Spinal cord (tissue), 10 donors: ENCODE data around the gene MB21D2. TPM values are rescaled to one million over a fixed set of nuclear protein-coding genes. Genes with fewer than 3 reads are reported as not detected.

Experiments
- DNase-seq, 6 donors: peaks; one replicate each; pipeline versions ENCODE4 v3.0.0 to v3.0.0-alpha.2; 2013 to 2015; ENCODE audit warnings: low spot score in 6 of 6, low read depth in 4 of 6
- H3K27ac ChIP-seq: one replicate; pipeline ENCODE4 v1.5.1; 2013; ENCODE audit warnings: low read depth, low read length, control low read depth
- H3K27me3 ChIP-seq: one replicate; pipeline ENCODE4 v1.6.1; 2013; ENCODE audit warnings: low read length; ENCODE audit not compliant: control insufficient read depth, insufficient read depth
- H3K36me3 ChIP-seq: one replicate; pipeline ENCODE4 v1.6.1; 2013; ENCODE audit warnings: low read length; ENCODE audit not compliant: control insufficient read depth, insufficient read depth
- H3K4me1 ChIP-seq: one replicate; pipeline ENCODE4 v1.6.1; 2013; ENCODE audit warnings: low read length; ENCODE audit not compliant: control insufficient read depth, insufficient read depth
- H3K4me3 ChIP-seq: one replicate; pipeline ENCODE4 v1.5.1; 2013; ENCODE audit warnings: low read depth, low read length, control low read depth
- H3K9me3 ChIP-seq: one replicate; pipeline ENCODE4 v1.6.1; 2013; ENCODE audit warnings: low read length; ENCODE audit not compliant: control insufficient read depth, insufficient read depth
- WGBS: methylation state at CpG from one replicate; pipeline ENCODE4 v1.1.5; 2013; ENCODE audit warnings: missing lambda C conversion rate; ENCODE audit not compliant: insufficient coverage; 5-methylcytosine and 5-hydroxymethylcytosine counted together
- polyA plus RNA-seq, 2 donors: library from polyadenylated mRNA; unstranded; fragments of 120-200 nt; gene quantifications; one replicate each; pipeline ENCODE4 v1.2.1, GENCODE V29; 2013; ENCODE audit not compliant: insufficient read length in 2 of 2
- total RNA-seq, 2 donors: library from RNA; depleted of rRNA in 1 of 2; stranded (reverse); fragments of 120-200 nt in 1 of 2; fragments of >200 nt in 1 of 2; gene quantifications; one replicate each; pipeline versions ENCODE4 v1.2.3 to v1.2.4, GENCODE V29; 2013 to 2014
- donor health status: healthy.

MB21D2 gene
- total and polyA plus RNA-seq, 4 donors: 9.5 to 23.4 (median 21.1) TPM

DNA sequence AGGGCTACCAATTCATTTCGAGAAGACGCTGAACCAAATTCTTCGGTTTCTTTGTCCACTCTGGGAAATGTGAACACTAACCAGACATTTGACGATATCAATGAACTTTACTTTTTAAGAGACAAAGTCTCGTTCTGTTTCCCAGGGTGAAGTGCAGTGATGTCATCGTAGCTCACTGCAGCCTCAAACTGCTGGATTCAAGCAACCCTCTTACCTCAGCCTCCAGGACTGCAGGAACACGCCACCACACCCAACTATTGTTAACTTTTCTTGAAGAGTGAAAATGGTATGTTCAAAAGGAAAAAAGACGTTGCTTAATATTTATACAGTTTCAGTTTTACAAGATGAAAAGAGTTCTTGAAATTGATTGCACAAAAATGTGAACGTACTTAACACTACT lies 30.6 kb downstream of the MB21D2 start:
- WGBS: 31% methylated on average over 5 of the region's 9 CpGs
- Histone ChIP-seq H3K27me3 (no peaks in the 10 kb centered on the region), H3K36me3 (no peaks in the 10 kb centered on the region), H3K4me3 (no peak overlapping the region), H3K27ac (peak overlapping the region; percentile 1), H3K4me1 (no peaks in the 10 kb centered on the region), H3K9me3 (no peaks in the 10 kb centered on the region)
- DNase-seq: no peak

DNA sequence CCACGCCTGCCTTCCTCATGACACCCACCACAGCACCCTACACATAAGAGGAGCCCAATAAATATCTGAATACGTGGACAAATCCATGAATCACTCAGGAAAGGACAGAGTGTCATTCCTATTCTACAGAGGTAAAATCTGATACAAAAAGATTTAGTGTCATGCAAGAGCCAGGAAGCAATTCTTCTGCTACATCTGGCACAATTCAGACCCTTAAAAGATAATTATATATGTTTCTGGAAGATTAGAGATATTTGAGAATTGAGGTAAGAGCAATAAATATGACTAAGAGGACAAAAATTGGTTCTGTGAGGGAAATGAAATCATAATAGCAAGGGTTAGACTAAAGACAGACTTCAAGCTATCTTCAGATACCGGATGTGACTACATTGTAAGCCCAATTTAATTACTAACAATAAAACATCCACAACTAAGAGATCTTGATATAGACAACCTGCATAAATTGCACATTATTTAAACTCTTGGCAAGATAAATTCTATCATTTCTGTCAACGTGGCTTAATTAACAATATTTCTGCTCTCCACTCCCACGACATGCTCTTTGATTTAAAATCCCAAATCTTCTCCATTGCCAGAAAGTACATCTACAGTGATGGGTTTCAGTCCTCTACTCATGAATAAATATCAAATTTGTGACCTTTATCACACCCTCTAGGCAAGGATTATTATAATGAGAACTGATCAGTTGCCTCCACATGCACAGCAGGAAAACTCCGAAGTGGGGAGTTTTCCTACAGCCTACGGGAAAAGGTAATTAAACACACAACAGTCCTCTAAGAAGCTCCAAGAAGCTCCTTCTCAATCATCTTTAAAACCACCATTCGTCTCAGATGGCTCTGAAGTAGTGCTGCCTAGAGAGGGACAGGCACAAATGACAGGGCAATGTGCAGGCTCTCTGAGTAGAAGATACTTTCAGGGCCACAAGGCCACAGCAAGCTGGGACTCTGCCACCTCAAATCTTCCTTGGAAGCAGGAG lies 32.6 kb downstream of the MB21D2 start:
- Histone ChIP-seq H3K4me1 (no peaks in the 10 kb centered on the region), H3K4me3 (no peak overlapping the region), H3K36me3 (no peaks in the 10 kb centered on the region), H3K27me3 (no peaks in the 10 kb centered on the region), H3K9me3 (no peaks in the 10 kb centered on the region), H3K27ac (no peak overlapping the region)
- DNase-seq: peak in 1 of 6 donors; percentile 44
- WGBS: 57% methylated on average over 5 of the region's 8 CpGs

DNA sequence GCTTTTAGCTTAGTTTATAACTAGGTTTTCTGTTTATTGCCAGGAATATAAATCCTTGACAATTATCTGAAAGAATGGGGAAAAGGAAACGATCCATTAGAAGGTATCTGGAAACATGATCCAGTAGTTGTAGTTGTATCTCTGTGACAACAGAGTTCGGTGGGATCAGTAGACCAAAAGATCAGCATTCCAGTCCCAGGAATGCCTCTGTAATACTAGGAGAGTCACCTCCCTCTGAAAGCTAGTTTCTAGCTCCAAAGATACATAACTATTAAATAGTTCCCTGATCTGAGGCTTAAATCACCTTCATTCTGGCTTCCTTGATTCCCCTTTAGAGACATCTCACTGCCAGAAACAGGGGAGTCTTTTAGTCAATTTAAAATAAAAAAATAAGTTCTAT lies 34.1 kb downstream of the MB21D2 start:
- H3K4me3 ChIP-seq: no peak overlapping the region
- H3K36me3 ChIP-seq: no peaks in the 10 kb centered on the region
- no peak for DNase-seq
- no peak overlapping the region for H3K27ac ChIP-seq
- no peaks in the 10 kb centered on the region for H3K9me3 ChIP-seq
- WGBS: 75% methylated on average over 2 of the region's 2 CpGs
- H3K27me3 ChIP-seq: no peaks in the 10 kb centered on the region
- H3K4me1 ChIP-seq: peaks cover 5% of the 10 kb centered on the region

DNA sequence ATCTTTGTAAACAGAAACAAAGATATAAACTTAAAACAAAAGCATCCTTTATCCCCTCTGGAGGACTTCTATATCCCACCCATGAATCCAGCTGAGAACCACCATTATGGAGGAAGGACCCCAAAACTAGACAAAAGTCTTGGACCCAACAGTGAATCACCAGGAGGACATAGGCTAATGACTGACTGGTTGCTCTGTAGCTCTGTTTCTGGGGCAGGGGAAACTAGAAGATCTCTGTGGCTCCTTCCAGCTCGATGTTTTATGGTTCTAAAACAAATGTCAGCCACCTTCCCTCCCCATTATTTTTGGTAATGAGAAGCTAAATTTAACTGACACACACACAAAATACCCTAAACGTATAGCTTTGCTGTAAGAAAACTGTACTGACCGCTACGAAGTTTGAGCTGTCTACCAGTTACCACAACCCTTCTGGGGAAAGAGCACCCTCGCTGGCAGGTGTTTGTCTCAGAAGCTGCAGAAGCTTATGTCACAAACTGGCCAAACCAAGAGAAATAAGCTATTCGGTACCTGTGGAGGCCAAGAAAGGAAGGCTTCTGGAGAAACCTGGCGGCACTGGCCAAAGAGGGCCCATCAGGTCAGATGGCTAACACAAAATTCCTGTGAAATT lies 36.4 kb downstream of the MB21D2 start:
- Histone ChIP-seq H3K4me3 (no peak overlapping the region), H3K27me3 (no peaks in the 10 kb centered on the region)
- WGBS: 93% methylated on average over 3 of the region's 7 CpGs

GRCh38 chr3:192880313-192880712 lies 37.3 kb downstream of the MB21D2 start:
- Histone ChIP-seq H3K27me3 (no peaks in the 10 kb centered on the region), H3K27ac (no peak overlapping the region), H3K36me3 (no peaks in the 10 kb centered on the region), H3K4me3 (no peak overlapping the region), H3K4me1 (peaks cover 5% of the 10 kb centered on the region), H3K9me3 (no peaks in the 10 kb centered on the region)
- no peak for DNase-seq
- WGBS: 81% methylated on average over 4 of the region's 6 CpGs

More for the DNA sequence above, 36.4 kb downstream of the MB21D2 start:
- no peak overlapping the region for H3K27ac ChIP-seq
- no peaks in the 10 kb centered on the region for H3K9me3 ChIP-seq
- peaks cover 5% of the 10 kb centered on the region for H3K4me1 ChIP-seq
- no peak for DNase-seq
- no peaks in the 10 kb centered on the region for H3K36me3 ChIP-seq

DNA sequence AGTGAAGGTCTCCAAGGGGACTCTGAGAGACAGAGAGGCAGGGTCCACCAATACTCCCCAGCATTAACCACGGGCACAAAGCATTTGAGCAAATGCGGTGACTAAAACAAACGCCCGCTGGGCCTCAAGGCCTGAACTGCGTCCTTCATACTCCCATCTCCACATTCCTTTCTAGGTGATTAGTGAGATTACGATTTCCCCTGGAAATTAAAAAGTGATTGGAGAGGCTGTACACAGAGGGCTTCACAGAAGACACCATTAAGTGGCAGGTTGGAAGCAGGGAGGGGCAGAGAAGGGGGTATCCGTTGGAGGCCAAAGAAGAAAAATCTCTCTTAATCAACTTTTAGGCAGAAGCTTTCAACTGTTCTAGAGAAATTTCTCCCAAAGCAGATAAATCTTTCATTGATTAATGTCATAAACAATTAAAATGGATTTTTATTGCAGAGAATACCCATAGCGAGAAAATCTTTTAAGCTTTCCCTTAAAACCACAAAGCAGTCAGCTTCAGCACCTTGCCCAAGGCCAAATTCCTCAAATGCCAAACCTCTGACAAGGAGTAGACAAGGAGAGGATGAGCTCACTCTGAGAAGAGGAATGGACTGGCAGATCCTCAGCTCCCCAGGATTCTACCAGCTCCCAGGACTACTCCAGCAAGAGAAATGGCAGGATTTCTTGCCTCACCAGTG lies 38.2 kb downstream of the MB21D2 start:
- Histone ChIP-seq H3K36me3 (no peaks in the 10 kb centered on the region), H3K27me3 (no peaks in the 10 kb centered on the region), H3K9me3 (no peaks in the 10 kb centered on the region), H3K27ac (no peak overlapping the region), H3K4me3 (no peak overlapping the region), H3K4me1 (peaks cover 5% of the 10 kb centered on the region)
- no peak for DNase-seq
- no CpG with 5 or more reads among the region's 8 CpGs for WGBS

- 63% methylated on average over 3 of the region's 3 CpGs for WGBS
- H3K27ac ChIP-seq: no peak overlapping the region
- H3K36me3 ChIP-seq: no peaks in the 10 kb centered on the region
- no peak for DNase-seq
- no peaks in the 10 kb centered on the region for H3K9me3 ChIP-seq
- H3K27me3 ChIP-seq: no peaks in the 10 kb centered on the region
- no peak overlapping the region for H3K4me3 ChIP-seq
- peaks cover 5% of the 10 kb centered on the region for H3K4me1 ChIP-seq
Measured at GRCh38 chr3:192875971-192876565, 41.6 kb downstream of the MB21D2 start.

- Histone ChIP-seq H3K27ac (no peak overlapping the region), H3K4me3 (no peak overlapping the region), H3K9me3 (no peaks in the 10 kb centered on the region), H3K27me3 (no peaks in the 10 kb centered on the region), H3K4me1 (peaks cover 3% of the 10 kb centered on the region), H3K36me3 (no peaks in the 10 kb centered on the region)
- 100% methylated on average over 4 of the region's 5 CpGs for WGBS
- DNase-seq: no peak
Measured at GRCh38 chr3:192870822-192871221, 46.8 kb downstream of the MB21D2 start.
